ENCODE results near the gene CFHR5.
"Not testable (repeated sequence)": the region's sequence is repeated elsewhere in the genome, so short reads cannot be mapped to it uniquely, and the experiment has no call there.

Gene CFHR5

GRCh38 chr1:197021716-197022115 is 44.4 kb downstream of the CFHR5 start:
- DNase-seq (ENCODE audit: low read depth), result no peak

GRCh38 chr1:197024460-197024859 is 47.1 kb downstream of the CFHR5 start:
- no peak for DNase-seq (ENCODE audit: low read depth)

- no peak for DNase-seq (ENCODE audit: low read depth)
Measured at GRCh38 chr1:197027359-197027758, 50.0 kb downstream of the CFHR5 start.

DNA sequence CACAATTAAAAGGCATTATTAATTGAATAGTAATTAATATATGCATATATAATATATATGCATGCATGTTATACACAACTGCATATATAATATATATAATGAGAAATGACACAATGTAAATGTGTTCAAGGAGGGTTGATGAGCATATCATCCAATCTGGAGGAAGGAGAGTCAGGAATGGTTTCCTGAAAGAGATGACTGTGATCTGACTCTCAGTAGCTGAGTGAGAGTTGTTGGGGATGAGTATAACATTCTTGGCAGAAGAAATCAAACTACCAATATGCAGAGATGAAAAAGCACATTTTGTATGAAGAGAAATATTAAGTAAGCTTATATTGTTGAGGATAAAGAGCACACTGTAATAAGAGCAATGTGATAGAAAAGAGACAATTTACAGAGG is 52.4 kb downstream of the CFHR5 start:
- DNase-seq (ENCODE audit: low read depth), result no peak

GRCh38 chr1:197034631-197035339 is 57.4 kb downstream of the CFHR5 start:
- not testable (repeated sequence) for DNase-seq (ENCODE audit: low read depth)

DNA sequence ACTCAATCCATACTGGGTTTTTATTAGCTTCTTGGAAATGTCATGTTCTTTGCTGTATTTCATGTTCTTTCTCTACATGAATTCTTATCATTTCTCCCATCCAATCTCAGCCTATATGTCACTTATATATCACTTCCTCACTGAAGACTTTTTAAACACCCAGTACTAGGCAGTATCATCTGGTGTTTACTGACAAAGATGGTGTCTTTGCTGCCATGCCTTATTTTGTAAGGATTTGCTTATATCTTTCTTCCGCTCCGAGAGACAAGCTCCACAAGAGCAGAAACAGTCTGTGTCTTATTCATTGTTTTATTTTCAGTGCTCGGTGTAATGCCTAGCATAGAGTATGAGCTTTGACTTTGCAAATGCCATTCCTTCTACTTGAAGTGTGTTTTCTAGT is 59.5 kb downstream of the CFHR5 start:
- no peak for DNase-seq (ENCODE audit: low read depth)

GRCh38 chr1:197041486-197042353 is 64.4 kb downstream of the CFHR5 start:
- DNase-seq (ENCODE audit: low read depth), result no peak

DNA sequence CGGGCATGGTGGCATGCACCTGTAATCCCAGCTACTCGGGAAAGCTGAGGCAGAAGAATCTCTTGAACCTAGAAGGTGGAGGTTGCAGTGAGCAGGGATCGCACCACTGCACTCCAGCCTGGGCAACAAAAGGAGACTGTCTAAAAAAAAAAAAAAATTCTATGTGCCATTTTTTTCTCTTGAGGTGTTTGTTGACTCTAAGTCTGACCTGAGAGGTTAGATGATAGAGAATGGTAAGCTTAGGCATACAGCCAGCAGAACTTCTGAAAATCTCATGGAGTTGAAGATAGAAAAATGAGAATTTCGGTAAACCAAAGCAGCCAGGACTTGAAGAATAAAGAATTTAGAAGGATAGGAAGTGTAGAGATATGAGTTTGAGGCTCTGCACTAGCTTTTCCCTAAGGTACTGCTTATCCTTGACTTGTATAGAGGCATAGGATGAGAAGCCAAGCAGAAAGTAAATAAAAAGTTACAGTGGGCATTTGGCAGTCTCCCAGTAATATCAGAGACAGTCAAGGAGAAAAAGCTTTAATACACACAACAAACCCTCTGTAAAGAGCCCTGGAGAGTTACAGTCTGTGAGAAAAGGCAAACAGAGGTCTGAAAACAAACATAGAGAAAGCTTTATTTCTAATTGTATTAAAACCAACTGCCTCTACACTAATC is 65.5 kb downstream of the CFHR5 start:
- DNase-seq (ENCODE audit: low read depth), result no peak

DNA sequence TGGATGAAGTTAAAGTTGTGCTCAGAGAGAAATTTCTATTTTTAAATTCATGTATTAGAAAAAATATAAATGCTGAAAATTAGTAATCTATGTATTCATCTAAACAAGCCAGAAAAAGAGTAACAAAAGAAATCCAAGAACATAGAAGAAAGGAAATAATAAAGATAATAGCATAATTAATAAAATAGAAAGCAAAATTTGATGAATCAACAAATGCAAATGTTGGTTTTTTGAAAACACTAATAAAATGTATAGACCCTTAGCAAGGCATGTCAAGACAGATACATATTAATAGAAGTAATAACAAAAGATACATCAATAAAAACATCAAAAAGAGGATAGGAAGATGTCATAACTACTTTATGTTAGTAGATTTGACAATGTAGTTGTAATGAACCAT is 71.7 kb downstream of the CFHR5 start:
- no peak for DNase-seq (ENCODE audit: low read depth)
